H1 (cell line): ENCODE data around the gene CAPZA2. TPM values are rescaled to one million over a fixed set of nuclear protein-coding genes. Genes with fewer than 3 reads are reported as not detected.

ENCODE experiments used
- CTCF ChIA-PET: fragments of 300-600 bp; sonication (Branson Sonifier 250); formaldehyde crosslinking; loops from one replicate; lab custom pipeline; 2021; ENCODE audit not compliant: partially characterized antibody; lab: Charles Lee
- POLR2A ChIA-PET: fragments of 300-600 bp; sonication (Branson Sonifier 250); formaldehyde crosslinking; loops from one replicate; lab custom pipeline; 2021; ENCODE audit warnings: inconsistent platforms; ENCODE audit not compliant: partially characterized antibody; lab: Charles Lee
- DNase-seq, 2 experiments: peaks; one replicate each; pipeline versions ENCODE4 v3.0.0 to v3.0.0-alpha.2; 2010 to 2022; ENCODE audit warnings: low spot score in 2 of 2, low read depth in 1 of 2, mixed read lengths in 1 of 2
- FAIRE-seq: peaks from 2 replicates; lab custom pipeline; 2011; peaks lifted over from hg19 to GRCh38; lab: Jason Lieb, UNC
- H2AFZ ChIP-seq: 2 replicates; pipeline ENCODE4 v1.8.1; 2012; ENCODE audit warnings: low read length, inconsistent platforms
- H2AK5ac ChIP-seq: 2 replicates; pipeline ENCODE4 v1.6.1; 2013; ENCODE audit warnings: low read depth, low read length
- H2BK120ac ChIP-seq: replicated peaks from 2 replicates; pipeline ENCODE3; 2013; ENCODE audit warnings: low read depth, low read length, inconsistent platforms
- H2BK12ac ChIP-seq: 2 replicates; pipeline ENCODE4 v1.6.1; 2013; ENCODE audit warnings: low read depth, low read length
- H2BK15ac ChIP-seq: 2 replicates; pipeline ENCODE4 v1.6.1; 2013; ENCODE audit warnings: low read length
- H2BK20ac ChIP-seq: 2 replicates; pipeline ENCODE4 v1.6.1; 2013; ENCODE audit warnings: low read length
- H2BK5ac ChIP-seq: 2 replicates; pipeline ENCODE4 v1.6.1; 2013; ENCODE audit warnings: low read depth, low read length
- H3K14ac ChIP-seq: 2 replicates; pipeline ENCODE4 v1.6.1; 2013; ENCODE audit warnings: inconsistent platforms; ENCODE audit not compliant: insufficient read length
- H3K18ac ChIP-seq: 2 replicates; pipeline ENCODE4 v1.6.1; 2013; ENCODE audit warnings: low read length; ENCODE audit errors: extremely low read depth
- H3K23ac ChIP-seq: 2 replicates; pipeline ENCODE4 v1.6.1; 2013; ENCODE audit warnings: inconsistent platforms; ENCODE audit not compliant: insufficient read length
- H3K23me2 ChIP-seq: 2 replicates; pipeline ENCODE4 v1.6.1; 2013; ENCODE audit warnings: low read depth, low read length
- H3K27ac ChIP-seq: 2 replicates; pipeline ENCODE4 v1.6.1; 2011; ENCODE audit warnings: low read depth, low read length, inconsistent platforms
- H3K27me3 ChIP-seq, 4 experiments: replicated peaks in 1 of 4; 1 replicate in 1 of 4; 2 replicates in 3 of 4; pipeline versions ENCODE4 v1.6.1 to v1.8.1; 2011 to 2013; ENCODE audit warnings: low read length in 3 of 4, mild to moderate bottlenecking in 3 of 4, inconsistent platforms in 2 of 4, mixed read lengths in 2 of 4, moderate library complexity in 1 of 4; ENCODE audit not compliant: control insufficient read depth in 3 of 4, insufficient read depth in 3 of 4; ENCODE audit errors: extremely low read depth in 1 of 4
- H3K36me3 ChIP-seq, 4 experiments: 2 replicates each; pipeline versions ENCODE4 v1.6.1 to v1.8.1; 2011 to 2013; ENCODE audit warnings: mild to moderate bottlenecking in 4 of 4, low read length in 3 of 4, moderate library complexity in 2 of 4, control low read depth in 1 of 4, inconsistent platforms in 1 of 4; ENCODE audit not compliant: insufficient read depth in 4 of 4, control insufficient read depth in 2 of 4
- H3K4ac ChIP-seq: replicated peaks from 2 replicates; pipeline ENCODE3; 2013; ENCODE audit warnings: low read length, low read depth, mixed read lengths, inconsistent platforms; ENCODE audit not compliant: insufficient read length
- H3K4me1 ChIP-seq, 4 experiments: replicated peaks in 1 of 4; 1 replicate in 1 of 4; 2 replicates in 3 of 4; pipeline versions ENCODE4 v1.6.1 to v1.8.1; 2011 to 2013; ENCODE audit warnings: low read length in 3 of 4, inconsistent platforms in 2 of 4, mixed read lengths in 1 of 4; ENCODE audit not compliant: insufficient read depth in 4 of 4, control insufficient read depth in 3 of 4
- H3K4me2 ChIP-seq, 2 experiments: 2 replicates each; pipeline versions ENCODE4 v1.6.1 to v1.8.1; 2011 to 2013; ENCODE audit warnings: low read depth in 2 of 2, low read length in 2 of 2, control low read depth in 1 of 2, inconsistent platforms in 1 of 2, mild to moderate bottlenecking in 1 of 2; ENCODE audit not compliant: insufficient read depth in 1 of 2
- H3K4me3 ChIP-seq, 4 experiments: fragments of 200-600, 300-600 bp in 1 of 4; sonication (generic), shearing (Covaris generic), sonication (Bioruptor Twin) in 1 of 4; 2 replicates each; pipeline versions ENCODE4 v1.5.1 to v1.8.1; 2011 to 2016; ENCODE audit warnings: low read length in 4 of 4, low read depth in 3 of 4, control low read depth in 2 of 4, inconsistent platforms in 2 of 4, mild to moderate bottlenecking in 2 of 4, mixed read lengths in 1 of 4, moderate library complexity in 1 of 4; ENCODE audit not compliant: insufficient read depth in 2 of 4; ENCODE audit errors: extremely low read depth in 1 of 4
- H3K56ac ChIP-seq: replicated peaks from 2 replicates; pipeline ENCODE3; 2013; ENCODE audit warnings: low read depth, mild to moderate bottlenecking, mixed read lengths, low read length, inconsistent platforms; ENCODE audit not compliant: insufficient read length
- H3K79me1 ChIP-seq: 2 replicates; pipeline ENCODE4 v1.6.1; 2013; ENCODE audit warnings: low read depth, low read length, control low read depth
- H3K79me2 ChIP-seq, 2 experiments: 2 replicates each; pipeline versions ENCODE4 v1.6.1 to v1.8.1; 2012 to 2013; ENCODE audit warnings: low read length in 2 of 2, mild to moderate bottlenecking in 2 of 2, inconsistent platforms in 1 of 2; ENCODE audit not compliant: insufficient read depth in 2 of 2, control insufficient read depth in 1 of 2
- H3K9ac ChIP-seq, 4 experiments: replicated peaks in 1 of 4; 1 replicate in 1 of 4; 2 replicates in 3 of 4; pipeline versions ENCODE4 v1.6.1 to v1.8.1; 2011 to 2013; ENCODE audit warnings: low read depth in 3 of 4, low read length in 3 of 4, control low read depth in 2 of 4, mild to moderate bottlenecking in 2 of 4, moderate library complexity in 2 of 4, inconsistent platforms in 1 of 4; ENCODE audit errors: extremely low read depth in 1 of 4
- H3K9me3 ChIP-seq, 2 experiments: 2 replicates each; pipeline versions ENCODE4 v1.6.1 to v1.8.1; 2012 to 2013; ENCODE audit warnings: mild to moderate bottlenecking in 2 of 2, moderate library complexity in 2 of 2, control low read depth in 1 of 2, inconsistent platforms in 1 of 2, low read depth in 1 of 2, low read length in 1 of 2, mixed read lengths in 1 of 2; ENCODE audit not compliant: insufficient read depth in 2 of 2
- H4K20me1 ChIP-seq, 2 experiments: replicated peaks in 1 of 2; 2 replicates each; pipeline versions ENCODE3 to v1.8.1; 2011 to 2013; ENCODE audit warnings: inconsistent platforms in 2 of 2, low read length in 2 of 2, mild to moderate bottlenecking in 1 of 2; ENCODE audit not compliant: insufficient read depth in 2 of 2, control insufficient read depth in 1 of 2
- H4K5ac ChIP-seq: 2 replicates; pipeline ENCODE4 v1.6.1; 2013; ENCODE audit warnings: low read length, low read depth, mixed read lengths, inconsistent platforms; ENCODE audit not compliant: insufficient read length
- H4K8ac ChIP-seq: 2 replicates; pipeline ENCODE4 v1.8.0; 2013; ENCODE audit warnings: mild to moderate bottlenecking, moderate library complexity, low read length, inconsistent platforms; ENCODE audit not compliant: insufficient read depth; ENCODE audit errors: extremely low read depth
- H4K91ac ChIP-seq: replicated peaks from 2 replicates; pipeline ENCODE3; 2013; ENCODE audit warnings: low read length, mixed read lengths, inconsistent platforms; ENCODE audit not compliant: insufficient read length
- CHD1 ChIP-seq: IDR thresholded peaks from 2 replicates; pipeline ENCODE4 v1.6.1; 2012; ENCODE audit warnings: low read depth, low read length, improper control_type of control experiment
- NANOG ChIP-seq: IDR thresholded peaks from 2 replicates; pipeline ENCODE4 v1.6.1; 2011; ENCODE audit warnings: low read length, low read depth, mild to moderate bottlenecking, inconsistent platforms; ENCODE audit not compliant: insufficient read depth, poor library complexity, severe bottlenecking
- RAD21 ChIP-seq, 2 experiments: IDR thresholded peaks in 1 of 2; conservative IDR thresholded peaks in 1 of 2; 2 replicates each; pipeline ENCODE4 v1.6.1; 2011; ENCODE audit warnings: low read depth in 2 of 2, low read length in 2 of 2, improper control_type of control experiment in 1 of 2, inconsistent platforms in 1 of 2, mild to moderate bottlenecking in 1 of 2, moderate library complexity in 1 of 2
- SAP30 ChIP-seq: fragments of 300-600 bp; sonication (generic); IDR thresholded peaks from 2 replicates; pipeline ENCODE4 v1.7.1; 2012; ENCODE audit warnings: low read length, moderate library complexity, mild to moderate bottlenecking, inconsistent platforms; ENCODE audit not compliant: insufficient read depth, insufficient replicate concordance
- TBP ChIP-seq: IDR thresholded peaks from 2 replicates; pipeline ENCODE4 v1.6.1; 2011; ENCODE audit warnings: low read depth, low read length, improper control_type of control experiment
- TCF12 ChIP-seq: IDR thresholded peaks from 2 replicates; pipeline ENCODE4 v1.6.1; 2011; ENCODE audit warnings: low read depth, mild to moderate bottlenecking, low read length
- WGBS, 2 experiments: shearing (Covaris generic) in 1 of 2; methylation state at CpG; one replicate each; pipeline versions ENCODE4 v1.1.6 to v1.1.7; 2013 to 2015; ENCODE audit warnings: low lambda C conversion rate in 2 of 2, mixed read lengths in 2 of 2, inconsistent platforms in 1 of 2, low coverage in 1 of 2, missing lambda C conversion rate in 1 of 2; ENCODE audit not compliant: insufficient replicate concordance in 2 of 2, insufficient coverage in 1 of 2, insufficient read length in 1 of 2; ENCODE audit errors: extremely low coverage in 1 of 2, missing lambda C conversion rate in 1 of 2; 5-methylcytosine and 5-hydroxymethylcytosine counted together
- polyA plus RNA-seq, 7 experiments: library from polyadenylated mRNA; depleted of rRNA in 3 of 7; stranded (reverse) in 5 of 7; unstranded in 2 of 7; fragments of >200 nt in 5 of 7; fragments of 200-250 nt in 2 of 7; gene quantifications; 1 replicate in 5 of 7; 2 replicates in 1 of 7; 4 replicates in 1 of 7; pipeline versions ENCODE4 v1.2.1 to v1.2.3, GENCODE V29; 2011 to 2013; ENCODE audit warnings: missing spikeins in 2 of 7, mixed read lengths in 2 of 7
- total RNA-seq: library from RNA; stranded (reverse); fragmentation: NEBNext Ultra II Directional; extraction: Animal tissue kit (Norgen Biotek cat#: 25700); gene quantifications from 2 replicates; pipeline ENCODE4 v1.2.1, GENCODE V29; 2021

Gene CAPZA2
- total and polyA plus RNA-seq, 2 of the 8 experiments (the other 6 are each of a cell fraction or from before 2014, with no cell fraction given): 33.2 to 145 TPM

- ChIA-PET POLR2A (interaction anchor here (2.1 kb wide), 1 partner anchor 8 kb away, joined by 4 read pairs; no protein-coding TSS in a partner anchor), CTCF (interaction anchor here (0.6 to 1.0 kb wide), 3 partner anchors 76 to 193 kb away, joined by 3 to 4 read pairs (median 3); no protein-coding TSS in a partner anchor)
- Histone ChIP-seq H4K20me1 (peaks cover 9 to 17% of the 10 kb centered on the region in 2 experiments), H3K23me2 (no peaks in the 10 kb centered on the region), H2AK5ac (no peak overlapping the region), H2BK5ac (no peak overlapping the region), H2BK15ac (no peak overlapping the region), H3K9me3 (no peaks in the 10 kb centered on the region), H3K14ac (no peak overlapping the region), H3K18ac (no peak overlapping the region), H3K79me2 (peaks cover 28 to 98% of the 10 kb centered on the region in 2 experiments), H2BK20ac (no peak overlapping the region), H4K91ac (no peak overlapping the region), H3K79me1 (peaks cover 7% of the 10 kb centered on the region), H2AFZ (no peak overlapping the region), H2BK120ac (no peak overlapping the region), H3K56ac (no peak overlapping the region), H3K23ac (no peak overlapping the region), H3K36me3 (peaks cover 0 to 5% (median under 1%) of the 10 kb centered on the region in 4 experiments; a peak in 1 of 8 replicates), H3K4me3 (no peak overlapping the region), H4K8ac (no peak overlapping the region), H4K5ac (no peak overlapping the region), H3K27ac (no peak overlapping the region), H2BK12ac (no peak overlapping the region), H3K4me1 (no peaks in the 10 kb centered on the region), H3K4me2 (no peak overlapping the region), H3K4ac (no peak overlapping the region), H3K27me3 (no peaks in the 10 kb centered on the region), H3K9ac (no peak overlapping the region)
- TF ChIP-seq SAP30: no peak
- TF ChIP-seq RAD21 (IDR thresholded peaks at IDR 0.05 in 1 of 2, conservative IDR thresholded peaks at IDR 0.05 in 1 of 2; ENCODE audit: low read depth in 2 of 2, low read length in 2 of 2): no peak
- TF ChIP-seq CHD1: no peak
- no peak for TF ChIP-seq NANOG
- no peak for TF ChIP-seq TBP
- TF ChIP-seq TCF12: no peak
- DNase-seq (no peak), FAIRE-seq (no peak)
- WGBS, 2 experiments: 100% methylated on average over 1 of the region's 1 CpG; no CpG with 5 or more reads in 1 of the 2 experiments
Observed at GRCh38 chr7:116872026-116872425, 9.6 kb downstream of the CAPZA2 start.
